MM.1S (cell line): ENCODE measurements around the gene RPL32.

Experiments used
- CTCF ChIP-seq: fragments of 300-600 bp; sonication (generic); IDR thresholded peaks from 2 replicates; pipeline ENCODE4 v1.5.1; 2016; ENCODE audit warnings: antibody characterized with exemption, low read length, mixed read lengths
- EZH2 ChIP-seq: fragments of 300-600 bp; sonication (generic); optimal IDR thresholded peaks from 2 replicates; pipeline ENCODE3; 2017; ENCODE audit warnings: low read depth, mild to moderate bottlenecking, antibody characterized with exemption, low read length, mixed read lengths
- EZH2phosphoT487 ChIP-seq: fragments of 300-600 bp; sonication (generic); IDR thresholded peaks from 2 replicates; pipeline ENCODE4 v1.6.1; 2018; ENCODE audit warnings: antibody characterized with exemption, low read length

GRCh38 chr3:12852201-12852600 lies 10.8 kb upstream of the RPL32 start:
- TF ChIP-seq CTCF (no peak), EZH2 (no peak), EZH2phosphoT487 (no peak)
